Endothelial cell of umbilical vein (primary cell): ENCODE data around the gene PBXIP1. TPM values are rescaled to one million over a fixed set of nuclear protein-coding genes. Genes with fewer than 3 reads are reported as not detected.

Experiments
- BruUV-seq: library from RNA; stranded (reverse); fragments of 400-500 nt; replicated peaks from 2 replicates; lab custom pipeline; 2021; lab: Mats Ljungman, UMichigan
- CTCF ChIA-PET: fragments of 300-600, 350-600 bp; sonication (Branson Sonifier 250); formaldehyde crosslinking; loops from one replicate; lab custom pipeline; 2021; ENCODE audit warnings: antibody characterized with exemption, inconsistent platforms; lab: Charles Lee
- POLR2A ChIA-PET: fragments of 300-600, 350-600 bp; sonication (Branson Sonifier 250); formaldehyde crosslinking; loops from one replicate; lab custom pipeline; 2021; ENCODE audit warnings: antibody characterized with exemption, inconsistent platforms; lab: Charles Lee
- DNase-seq: peaks from one replicate; pipeline ENCODE4 v3.0.0-alpha.2; 2011; ENCODE audit warnings: low read depth, low spot score
- FAIRE-seq: peaks from 2 replicates; lab custom pipeline; 2011; peaks lifted over from hg19 to GRCh38; lab: Jason Lieb, UNC
- H2AFZ ChIP-seq: 2 replicates; pipeline ENCODE4 v1.6.0; 2012; ENCODE audit warnings: low read depth, low read length, control low read depth, inconsistent platforms
- H3K27ac ChIP-seq: 2 replicates; pipeline ENCODE4 v1.5.1; 2011; ENCODE audit warnings: low read depth, mild to moderate bottlenecking, control low read depth, low read length, moderate library complexity; ENCODE audit not compliant: insufficient read depth
- H3K27me3 ChIP-seq, 2 experiments: 2 replicates each; pipeline versions ENCODE4 v1.6.0 to v1.6.1; 2011; ENCODE audit warnings: low read length in 2 of 2, mixed read lengths in 1 of 2; ENCODE audit not compliant: control insufficient read depth in 2 of 2, insufficient read depth in 2 of 2
- H3K36me3 ChIP-seq, 2 experiments: 2 replicates in 1 of 2; 3 replicates in 1 of 2; pipeline ENCODE4 v1.5.1; 2011; ENCODE audit warnings: low read length in 2 of 2, mild to moderate bottlenecking in 1 of 2, moderate library complexity in 1 of 2; ENCODE audit not compliant: control insufficient read depth in 2 of 2, insufficient read depth in 2 of 2; ENCODE audit errors: extremely low read depth in 1 of 2
- H3K4me1 ChIP-seq: 3 replicates; pipeline ENCODE4 v1.5.1; 2011; ENCODE audit warnings: mild to moderate bottlenecking, low read length; ENCODE audit not compliant: control insufficient read depth, insufficient read depth; ENCODE audit errors: extremely low read depth
- H3K4me2 ChIP-seq: 2 replicates; pipeline ENCODE4 v1.6.1; 2011; ENCODE audit warnings: low read length, control low read depth, mixed read lengths; ENCODE audit not compliant: insufficient read depth
- H3K4me3 ChIP-seq, 3 experiments: fragments of 200-600 bp in 1 of 3; sonication (generic), shearing (Covaris generic) in 1 of 3; replicated peaks in 1 of 3; 2 replicates each; pipeline ENCODE4 v1.5.1; 2011 to 2016; ENCODE audit warnings: control low read depth in 3 of 3, low read length in 3 of 3, mild to moderate bottlenecking in 2 of 3, inconsistent platforms in 1 of 3, low read depth in 1 of 3, moderate library complexity in 1 of 3; ENCODE audit not compliant: insufficient read depth in 1 of 3
- H3K79me2 ChIP-seq: 2 replicates; pipeline ENCODE4 v1.6.0; 2012; ENCODE audit warnings: low read length, inconsistent platforms; ENCODE audit not compliant: control insufficient read depth, insufficient read depth
- H3K9ac ChIP-seq: replicated peaks from 2 replicates; pipeline ENCODE3; 2011; ENCODE audit warnings: low read length, control low read depth; ENCODE audit not compliant: insufficient read depth; ENCODE audit errors: extremely low read depth
- H3K9me1 ChIP-seq: replicated peaks from 3 replicates; pipeline ENCODE4 v1.6.0; 2011; ENCODE audit warnings: mild to moderate bottlenecking, low read length; ENCODE audit not compliant: control insufficient read depth, insufficient read depth; ENCODE audit errors: extremely low read depth
- H3K9me3 ChIP-seq: replicated peaks from 2 replicates; pipeline ENCODE4 v1.5.1; 2012; ENCODE audit warnings: low read length, inconsistent platforms; ENCODE audit not compliant: control insufficient read depth, insufficient read depth
- H4K20me1 ChIP-seq: replicated peaks from 2 replicates; pipeline ENCODE3; 2011; ENCODE audit warnings: mild to moderate bottlenecking, low read length; ENCODE audit not compliant: control insufficient read depth, insufficient read depth; ENCODE audit errors: extremely low read depth
- CTCF ChIP-seq, 2 donors: IDR thresholded peaks; 1 replicate in 1 of 2; 2 replicates in 1 of 2; pipeline ENCODE4 v1.5.1; 2011; ENCODE audit warnings: low read length in 2 of 2, mild to moderate bottlenecking in 2 of 2, moderate library complexity in 2 of 2, control low read depth in 1 of 2, inconsistent platforms in 1 of 2, low read depth in 1 of 2; ENCODE audit not compliant: insufficient read depth in 1 of 2; ENCODE audit errors: extremely low read depth in 1 of 2
- FOS ChIP-seq: IDR thresholded peaks from 2 replicates; pipeline ENCODE4 v1.6.1; 2011; ENCODE audit warnings: mild to moderate bottlenecking, low read length, moderate library complexity, borderline replicate concordance; ENCODE audit not compliant: insufficient read depth
- JUN ChIP-seq: IDR thresholded peaks from 2 replicates; pipeline ENCODE4 v1.6.1; 2011; ENCODE audit warnings: borderline replicate concordance, low read depth; ENCODE audit not compliant: insufficient read length, insufficient read depth
- MAX ChIP-seq: IDR thresholded peaks from 2 replicates; pipeline ENCODE4 v1.6.1; 2011; ENCODE audit not compliant: insufficient read depth, insufficient read length
- MYC ChIP-seq: IDR thresholded peaks from one replicate; pipeline ENCODE4 v1.6.1; 2011; ENCODE audit warnings: mild to moderate bottlenecking, low read depth, low read length
- POLR2A ChIP-seq: IDR thresholded peaks from 2 replicates; pipeline ENCODE4 v1.6.1; 2012; ENCODE audit warnings: low read depth, mild to moderate bottlenecking, control low read depth, low read length
- POLR2AphosphoS5 ChIP-seq: IDR thresholded peaks from 2 replicates; pipeline ENCODE4 v1.6.1; 2012; ENCODE audit warnings: low read depth, mild to moderate bottlenecking, control low read depth, low read length, moderate library complexity; ENCODE audit not compliant: insufficient read depth
- dilution Hi-C: fragments of 300-500 bp; cut with MboI; formaldehyde crosslinking; loops from one replicate; pipeline ENCODE4 v1.15.0; 2019; ENCODE audit warnings: low sequenced_read_pairs; ENCODE audit not compliant: extremely low pct_ligation_motif_present
- intact Hi-C: fragments of 100-400 bp; cut with micrococcal nuclease; formaldehyde crosslinking; loops from one replicate; pipeline ENCODE4 v1.10.0; 2022
- polyA plus RNA-seq, 4 experiments: library from polyadenylated mRNA; depleted of rRNA in 3 of 4; stranded (reverse) in 3 of 4; unstranded in 1 of 4; fragments of >200 nt; gene quantifications; 2 replicates each; pipeline versions ENCODE4 v1.2.1 to v1.2.3, GENCODE V29; 2011 to 2012; ENCODE audit warnings: missing spikeins in 1 of 4
- total RNA-seq: library from RNA; stranded (reverse); gene quantifications from 2 replicates; pipeline ENCODE4 v1.2.3, GENCODE V29; 2021

Gene PBXIP1
- total and polyA plus RNA-seq, 2 donors (not counting 3 experiments of a cell fraction or from before 2014, with no cell fraction given), result 49.4 to 54.7 TPM

- Histone ChIP-seq H2AFZ (no peak overlapping the region), H4K20me1 (no peaks in the 10 kb centered on the region), H3K4me1 (peaks cover 15% of the 10 kb centered on the region), H3K27me3 (no peaks in the 10 kb centered on the region), H3K4me2 (no peak overlapping the region), H3K4me3 (no peak overlapping the region), H3K9ac (no peak overlapping the region), H3K27ac (no peak overlapping the region), H3K79me2 (peaks cover 4% of the 10 kb centered on the region), H3K9me3 (no peaks in the 10 kb centered on the region), H3K9me1 (no peaks in the 10 kb centered on the region), H3K36me3 (no peaks in the 10 kb centered on the region)
- ChIA-PET CTCF (interaction anchor here (0.8 to 6.5 kb wide), 23 partner anchors 8 to 439 kb away, joined by 3 to 87 read pairs (median 6); partner anchors contain the start of genes ADAM15, CKS1B, FLAD1 and PBXIP1), POLR2A (interaction anchor here (1.0 to 1.4 kb wide), 2 partner anchors 37 to 63 kb away, joined by 3 read pairs; partner anchors contain the start of gene PYGO2)
- FAIRE-seq, result no peak
- intact Hi-C loops, result loop anchor here (5.0 kb wide), 1 partner anchor 331 kb away; no protein-coding TSS in a partner anchor
- dilution Hi-C loops, result no loop called here
- no peak for DNase-seq
- TF ChIP-seq POLR2A, result no peak
- TF ChIP-seq JUN, result no peak
- no peak for TF ChIP-seq FOS
- no peak for TF ChIP-seq MYC
- TF ChIP-seq POLR2AphosphoS5, result no peak
- no peak for TF ChIP-seq MAX
- TF ChIP-seq CTCF (IDR thresholded peaks at IDR 0.05; ENCODE audit: extremely low read depth in 1 of 2, insufficient read depth in 1 of 2, low read depth in 1 of 2, low read length in 2 of 2), result no peak
- BruUV-seq, result no TSS peak
Measured at GRCh38 chr1:154998201-154998780, 42.4 kb upstream of the PBXIP1 start.
